ENCODE measurements around the gene MYO1E.

- no peak for TF ChIP-seq TCF4 (CRISPR knock-in tag; IDR thresholded peaks at IDR 0.05; ENCODE audit: borderline replicate concordance)
- no peak for TF ChIP-seq GLIS3 (CRISPR knock-in tag; IDR thresholded peaks at IDR 0.05)
- no peak for TF ChIP-seq SNAI2 (CRISPR knock-in tag; IDR thresholded peaks at IDR 0.05)
Measured at GRCh38 chr15:59410391-59410896, 37.8 kb upstream of the MYO1E start.
